GM19395 (cell line): ENCODE data around the gene SHC1.

ENCODE experiments used
- ATAC-seq: cut with Tn5 transposase; IDR thresholded peaks from one replicate; pipeline ENCODE4 v1.9.1; 2021; ENCODE audit warnings: mild to moderate bottlenecking, moderate library complexity; ENCODE audit not compliant: unreplicated experiment

The SHC1 gene

DNA sequence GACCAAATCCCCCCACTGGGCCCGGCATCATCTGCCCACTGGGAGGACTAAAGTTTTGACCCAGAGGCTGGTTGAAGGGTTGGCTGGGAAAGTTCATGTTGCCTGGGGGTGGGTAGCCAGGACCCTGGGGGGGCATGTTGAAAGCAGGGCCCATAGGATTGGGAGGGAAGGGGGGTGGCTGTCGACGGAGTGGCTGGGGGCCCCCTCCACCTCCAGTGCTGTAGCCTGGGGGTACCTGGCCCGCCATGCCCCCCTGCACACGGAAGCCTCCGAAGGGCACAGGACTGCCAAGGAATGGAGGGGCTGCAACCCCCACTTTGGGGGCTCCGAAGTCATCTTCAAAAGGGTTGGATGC, 11.1 kb downstream of the SHC1 start:
- no peak for ATAC-seq

DNA sequence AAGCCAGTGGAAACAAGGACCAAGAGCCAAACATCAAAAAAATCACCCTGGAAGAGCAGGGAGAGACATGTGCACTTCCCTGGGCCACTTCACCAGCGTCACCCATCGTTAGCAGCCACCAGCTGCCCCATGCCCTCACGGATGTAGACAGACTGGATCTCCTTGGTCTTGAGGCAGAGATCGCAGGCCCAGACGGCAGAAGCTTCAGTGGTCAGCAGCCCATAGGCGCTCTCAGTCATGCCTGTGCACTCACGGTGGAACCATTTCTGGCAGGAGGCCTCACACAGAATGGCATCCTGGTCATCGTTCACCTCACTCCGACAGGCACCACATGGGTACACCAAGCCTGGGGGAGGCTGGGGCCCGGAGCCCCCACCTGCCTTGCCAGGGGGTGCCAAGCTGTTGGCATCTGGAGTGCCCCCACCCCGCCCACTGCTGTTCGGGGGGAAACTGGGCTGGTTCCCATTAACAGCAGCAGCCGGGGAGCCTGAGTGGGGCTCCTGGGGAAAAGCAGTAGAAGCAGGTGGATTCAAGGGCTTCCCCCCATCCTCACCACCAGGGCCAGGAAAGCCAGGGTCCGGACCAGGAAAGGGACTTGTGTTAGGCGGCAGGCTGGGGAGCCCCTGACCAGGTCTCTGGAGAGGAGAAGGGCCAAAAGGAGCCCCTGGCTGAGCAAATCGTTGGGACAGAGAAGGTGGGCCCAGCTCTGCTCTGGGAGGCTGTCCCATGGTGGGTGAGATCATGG, 11.7 kb downstream of the SHC1 start:
- ATAC-seq: no peak

GRCh38 chr1:154958036-154958435, 12.5 kb downstream of the SHC1 start:
- no peak for ATAC-seq

GRCh38 chr1:154957091-154957657, 13.4 kb downstream of the SHC1 start:
- ATAC-seq: no peak

GRCh38 chr1:154956544-154956941, 14.0 kb downstream of the SHC1 start:
- no peak for ATAC-seq

DNA sequence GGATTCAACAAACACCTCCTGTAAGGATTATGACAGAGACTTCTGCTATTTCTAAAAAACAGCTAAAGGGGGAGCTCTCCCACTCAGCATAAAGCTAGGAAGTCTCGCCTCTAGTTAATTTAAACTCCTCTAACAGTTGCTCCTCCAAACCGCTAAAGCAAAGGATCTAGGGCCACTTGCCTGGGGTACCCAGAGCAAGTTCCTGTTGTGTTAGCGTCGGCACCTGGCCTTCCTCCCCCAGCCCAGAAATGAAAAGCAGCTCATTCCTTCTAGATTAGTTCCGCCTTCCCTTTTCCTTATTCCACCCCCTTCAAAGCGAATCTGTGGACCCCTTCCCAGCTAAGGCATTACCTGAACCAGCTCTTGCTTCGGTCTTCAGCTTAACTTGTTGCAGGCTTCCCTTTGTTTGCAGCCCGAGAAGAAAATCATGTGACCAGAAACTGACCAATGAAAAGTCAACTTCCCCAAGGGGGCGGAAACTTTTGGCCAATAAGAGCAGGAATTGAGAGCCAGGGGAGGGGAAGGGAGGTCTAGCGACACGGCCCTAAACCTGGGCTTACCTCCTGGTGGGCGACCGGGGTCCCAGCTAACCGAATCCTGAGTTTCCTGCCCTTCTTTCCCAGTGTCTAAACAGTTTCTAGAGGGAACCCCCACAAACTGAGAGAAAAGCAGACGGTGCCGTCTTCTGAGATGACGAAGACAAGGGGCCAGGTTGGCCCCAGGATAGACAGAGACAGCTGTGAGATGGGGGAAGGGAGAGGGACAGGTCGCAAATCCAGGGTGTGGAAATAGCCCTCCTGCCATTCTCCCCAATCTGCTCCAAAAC, 14.6 kb downstream of the SHC1 start, which contains the start of gene PBXIP1:
PBXIP1 (minus strand) TSS at position 382 of the 826 bp plus-strand sequence. CDS start 2,378 bp downstream, outside the sequence.
- ATAC-seq: peak; percentile 69

GRCh38 chr1:154955039-154955717, 15.4 kb downstream of the SHC1 start:
- peak; percentile 56 for ATAC-seq

DNA sequence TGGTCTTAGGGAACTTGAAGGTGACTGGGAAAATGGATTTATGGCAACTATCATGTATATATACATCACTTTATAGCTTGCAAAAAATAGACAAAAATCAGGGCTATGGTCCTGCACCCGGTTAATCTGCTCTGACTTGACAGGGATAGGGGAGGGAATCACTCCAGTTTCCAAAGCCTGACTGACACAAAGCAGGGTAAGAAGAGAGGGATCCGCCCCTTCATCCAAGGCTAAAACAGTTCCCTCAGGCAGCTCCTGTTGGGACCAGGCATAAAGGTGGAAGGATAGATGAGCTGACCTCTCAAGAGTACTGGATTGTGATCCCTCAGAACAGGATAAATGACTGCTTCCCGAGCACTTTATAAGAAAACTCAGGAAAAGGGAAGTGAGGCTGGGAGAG, 16.0 kb downstream of the SHC1 start:
- no peak for ATAC-seq

DNA sequence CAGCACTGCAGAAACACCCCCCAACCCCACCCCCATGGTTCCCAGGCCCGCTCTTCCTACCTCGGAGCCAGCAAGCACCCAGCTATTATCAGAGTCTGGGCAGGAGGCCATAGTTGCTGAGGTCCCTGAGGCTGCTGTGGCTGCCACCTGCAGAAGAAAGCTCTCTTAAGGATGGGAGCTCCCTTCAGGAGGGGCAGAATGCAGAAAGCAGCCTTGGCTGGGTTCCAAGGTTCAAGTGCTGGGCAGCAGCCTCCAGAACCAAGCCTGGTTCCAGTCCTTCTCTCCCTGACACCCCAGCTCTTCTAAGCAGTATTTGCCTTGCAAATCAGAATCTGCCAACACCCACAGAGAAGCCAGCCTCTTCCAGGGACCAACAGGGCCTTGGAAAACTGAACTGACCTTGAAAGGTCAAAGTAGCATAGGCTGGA, 16.9 kb downstream of the SHC1 start:
- ATAC-seq: no peak

DNA sequence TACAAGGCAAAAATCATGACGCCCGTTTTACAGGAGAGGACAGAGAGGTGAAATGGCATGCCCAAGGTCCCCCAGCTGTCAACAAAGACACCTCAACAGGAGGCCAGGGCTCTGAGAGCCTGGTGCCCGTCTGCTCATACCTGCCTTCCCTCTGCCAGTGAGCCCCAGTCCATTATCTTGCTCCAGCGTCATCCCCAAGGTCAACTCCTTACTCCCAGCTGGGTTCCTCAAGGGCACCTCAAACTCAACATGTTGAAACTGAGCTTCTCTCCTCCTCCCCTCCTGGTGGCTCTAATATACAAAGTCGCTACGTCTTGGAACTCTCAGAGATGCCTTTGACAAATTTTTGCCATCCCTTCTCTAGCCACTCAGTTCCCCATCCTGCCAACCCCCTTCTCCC, 17.9 kb downstream of the SHC1 start:
- ATAC-seq: no peak

GRCh38 chr1:154951901-154952657, 18.5 kb downstream of the SHC1 start:
- no peak for ATAC-seq

GRCh38 chr1:154948079-154948478, 22.5 kb downstream of the SHC1 start:
- ATAC-seq: no peak

GRCh38 chr1:154945962-154946850, 24.3 kb downstream of the SHC1 start:
- ATAC-seq: no peak

- ATAC-seq: no peak
Observed at GRCh38 chr1:154945160-154945961, 25.2 kb downstream of the SHC1 start.

- ATAC-seq: no peak
Observed at GRCh38 chr1:154944401-154945159, 26.0 kb downstream of the SHC1 start.

GRCh38 chr1:154943649-154944400, 26.7 kb downstream of the SHC1 start:
- ATAC-seq: no peak

DNA sequence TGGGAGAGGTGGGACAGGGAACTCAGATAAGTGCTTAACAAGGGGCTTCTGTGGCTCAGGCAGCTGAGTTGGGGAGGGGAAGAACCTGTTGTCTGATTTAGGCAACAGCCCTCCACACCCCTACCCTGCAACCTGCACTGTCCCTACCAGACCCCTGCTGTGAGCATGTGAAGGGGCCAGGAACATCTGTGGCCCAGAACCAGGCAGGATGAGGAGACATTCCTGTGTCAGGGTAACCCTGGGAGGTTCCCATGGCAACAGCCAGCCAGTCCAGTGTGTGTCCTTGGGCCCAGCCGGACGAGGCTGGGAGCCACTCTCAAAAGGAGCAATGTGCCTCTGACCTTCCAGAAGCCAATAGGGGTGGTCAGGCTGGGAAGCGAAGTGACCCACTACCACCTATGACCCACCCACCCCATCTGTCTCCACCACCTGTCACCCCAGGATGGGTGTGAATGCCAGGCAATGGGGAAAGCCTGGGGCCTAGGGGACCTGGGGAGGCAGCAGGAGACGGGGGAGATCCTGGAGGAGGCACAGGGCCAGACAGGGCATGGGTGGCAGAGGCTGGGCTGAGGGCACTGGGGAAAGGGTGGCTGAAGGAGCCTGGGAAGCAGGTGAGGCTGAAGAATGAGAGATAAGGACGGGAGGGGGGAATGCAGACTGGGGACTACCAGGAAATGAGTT, 29.1 kb downstream of the SHC1 start:
- ATAC-seq: no peak
